A549 (cell line): Measurements from ENCODE around the gene BRCA2. TPM values are rescaled to one million over a fixed set of nuclear protein-coding genes. Genes with fewer than 3 reads are reported as not detected.

ENCODE experiments used
- ATAC-seq, 2 experiments: fragments of 200-7000 bp in 1 of 2; fragments of >200 bp in 1 of 2; cut with Nextera tagmentation in 1 of 2; cut with Tn5 transposase in 1 of 2; 3 replicates each; pipeline versions ENCODE4 v1.8.0 to v1.9.1; 2018 to 2020; ENCODE audit warnings: mild to moderate bottlenecking in 1 of 2, moderate library complexity in 1 of 2
- CTCF ChIA-PET: fragments of 300-600 bp; sonication (Branson Sonifier 250); formaldehyde crosslinking; extraction: SDS; loops from one replicate; lab custom pipeline; 2021; ENCODE audit warnings: antibody characterized with exemption, inconsistent platforms; lab: Yijun Ruan, JAX
- POLR2A ChIA-PET: fragments of 350-600 bp; formaldehyde crosslinking; extraction: SDS; loops from one replicate; lab custom pipeline; 2021; ENCODE audit warnings: antibody characterized with exemption, inconsistent platforms; lab: Yijun Ruan, JAX
- DNase-seq, 2 experiments: peaks; one replicate each; pipeline versions ENCODE4 v3.0.0 to v3.0.0-alpha.2; 2011 to 2016; ENCODE audit warnings: low read depth in 1 of 2, low spot score in 1 of 2
- FAIRE-seq: peaks from 2 replicates; lab custom pipeline; 2011; peaks lifted over from hg19 to GRCh38; lab: Jason Lieb, UNC
- H3K27ac ChIP-seq, 2 experiments: fragments of >200 bp; sonication (Bioruptor Twin); formaldehyde crosslinking; 3 replicates each; pipeline ENCODE4 v1.5.1; 2016 to 2017
- H3K4me1 ChIP-seq: fragments of >200 bp; sonication (Bioruptor Twin); formaldehyde crosslinking; 3 replicates; pipeline ENCODE4 v1.6.1; 2016
- H3K4me2 ChIP-seq: fragments of >200 bp; sonication (Bioruptor Twin); formaldehyde crosslinking; 3 replicates; pipeline ENCODE4 v1.6.1; 2016
- H3K4me3 ChIP-seq: fragments of >200 bp; sonication (Bioruptor Twin); formaldehyde crosslinking; 3 replicates; pipeline ENCODE4 v1.5.1; 2016
- H3K9me3 ChIP-seq: fragments of >200 bp; sonication (Bioruptor Twin); formaldehyde crosslinking; 3 replicates; pipeline ENCODE4 v1.6.1; 2016
- CBX8 ChIP-seq: fragments of 200-600 bp; sonication (generic); IDR thresholded peaks from 2 replicates; pipeline ENCODE4 v1.6.1; 2016
- FOSL2 ChIP-seq, 2 experiments: fragments of 450-650 bp in 1 of 2; fragments of >200 bp in 1 of 2; sonication (Bioruptor Twin) in 1 of 2; formaldehyde crosslinking; IDR thresholded peaks; 2 replicates each; pipeline versions ENCODE4 v1.5.0 to v1.6.1; 2016 to 2020; ENCODE audit warnings: mild to moderate bottlenecking in 1 of 2, moderate library complexity in 1 of 2
- GATA3 ChIP-seq: IDR thresholded peaks from 2 replicates; pipeline ENCODE4 v1.6.1; 2012; ENCODE audit warnings: borderline replicate concordance
- HDAC2 ChIP-seq: fragments of 200-600 bp; sonication (generic); IDR thresholded peaks from 2 replicates; pipeline ENCODE4 v1.6.1; 2016
- HOXB13 ChIP-seq: fragments of 250-450 bp; sonication (Bioruptor Pico); IDR thresholded peaks from 2 replicates; pipeline ENCODE4 v1.5.0; 2020; ENCODE audit warnings: low read depth, mild to moderate bottlenecking, moderate library complexity
- JUN ChIP-seq, 2 experiments: fragments of >200 bp; sonication (Bioruptor Twin); formaldehyde crosslinking; IDR thresholded peaks; 2 replicates in 1 of 2; 3 replicates in 1 of 2; pipeline ENCODE4 v1.6.1; 2016 to 2017
- KDM1A ChIP-seq: fragments of 200-600 bp; sonication (generic); IDR thresholded peaks from 2 replicates; pipeline ENCODE4 v1.6.1; 2016; ENCODE audit warnings: low read depth, mild to moderate bottlenecking
- NFE2L2 ChIP-seq: fragments of 150-350 bp; conservative IDR thresholded peaks from 2 replicates; pipeline ENCODE4 v1.6.1; 2014; ENCODE audit warnings: low read length
- NPAS2 ChIP-seq: fragments of 250-450 bp; sonication (Bioruptor Pico); IDR thresholded peaks from 2 replicates; pipeline ENCODE4 v1.8.0; 2022; ENCODE audit warnings: mild to moderate bottlenecking, moderate library complexity, borderline replicate concordance
- PHF8 ChIP-seq: fragments of 200-600 bp; sonication (generic); IDR thresholded peaks from 2 replicates; pipeline ENCODE4 v1.6.1; 2016; ENCODE audit warnings: low read depth, mild to moderate bottlenecking, antibody characterized with exemption, moderate library complexity, borderline replicate concordance
- POLR2A ChIP-seq: IDR thresholded peaks from 2 replicates; pipeline ENCODE4 v1.6.1; 2012; ENCODE audit warnings: mild to moderate bottlenecking, low read length
- RARB ChIP-seq: fragments of 250-450 bp; sonication (Bioruptor Pico); IDR thresholded peaks from 2 replicates; pipeline ENCODE4 v1.8.0; 2021; ENCODE audit warnings: mild to moderate bottlenecking, moderate library complexity
- RCOR1 ChIP-seq: fragments of 150-350 bp; IDR thresholded peaks from 2 replicates; pipeline ENCODE4 v1.6.1; 2014; ENCODE audit warnings: antibody characterized with exemption, low read length, low read depth
- RFX5 ChIP-seq: fragments of 450-650 bp; IDR thresholded peaks from 2 replicates; pipeline ENCODE4 v1.7.1; 2014; ENCODE audit warnings: antibody characterized with exemption, mild to moderate bottlenecking, moderate library complexity
- TP53 ChIP-seq: fragments of 250-450 bp; sonication (Bioruptor Pico); IDR thresholded peaks from 2 replicates; pipeline ENCODE4 v1.5.0; 2021; ENCODE audit warnings: mild to moderate bottlenecking, moderate library complexity
- ZFP36 ChIP-seq: fragments of 450-650 bp; IDR thresholded peaks from 2 replicates; pipeline ENCODE4 v1.6.1; 2014; ENCODE audit warnings: borderline replicate concordance; ENCODE audit not compliant: partially characterized antibody
- ZNF302 ChIP-seq: fragments of 250-450 bp; sonication (Bioruptor Pico); IDR thresholded peaks from 2 replicates; pipeline ENCODE4 v1.9.0; 2021; ENCODE audit warnings: inconsistent platforms, mild to moderate bottlenecking, moderate library complexity
- WGBS: methylation state at CpG from one replicate; pipeline ENCODE4 v1.1.6; 2017; ENCODE audit errors: missing lambda C conversion rate; 5-methylcytosine and 5-hydroxymethylcytosine counted together
- polyA minus RNA-seq: library from RNA; depleted of rRNA, polyadenylated mRNA; stranded (reverse); fragments of >200 nt; gene quantifications from 2 replicates; pipeline ENCODE4 v1.2.3, GENCODE V29; 2011; rRNA and poly(A)+ RNA removed
- polyA plus RNA-seq, 4 experiments: library from polyadenylated mRNA; depleted of rRNA in 3 of 4; stranded (reverse); fragments of >200 nt; fragmentation: RNase III in 1 of 4; extraction: RNeasy Plus Mini Kit Qiagen cat#74134 plus additional on column Dnase treatment in 1 of 4; gene quantifications; 2 replicates in 3 of 4; 3 replicates in 1 of 4; pipeline ENCODE4 v1.2.3, GENCODE V29; 2011 to 2017
- TF ChIP-seq, protein P1 (sequence below): IDR thresholded peaks from 2 replicates; pipeline ENCODE4 v1.6.1; 2012
- TF ChIP-seq, protein P2 (sequence below): fragments of 450-650 bp; IDR thresholded peaks from 2 replicates; pipeline ENCODE4 v1.6.1; 2014; ENCODE audit warnings: antibody characterized with exemption
- TF ChIP-seq, protein P3 (sequence below): fragments of 200-600 bp; sonication (generic); IDR thresholded peaks from 2 replicates; pipeline ENCODE4 v1.6.1; 2016; ENCODE audit warnings: antibody characterized with exemption, mild to moderate bottlenecking, moderate library complexity
- TF ChIP-seq, protein P4 (sequence below): IDR thresholded peaks from 2 replicates; pipeline ENCODE4 v1.6.1; 2012; ENCODE audit warnings: low read depth, borderline replicate concordance
- TF ChIP-seq, protein P5 (sequence below): IDR thresholded peaks from 2 replicates; pipeline ENCODE4 v1.6.1; 2012

The BRCA2 gene, protein sequence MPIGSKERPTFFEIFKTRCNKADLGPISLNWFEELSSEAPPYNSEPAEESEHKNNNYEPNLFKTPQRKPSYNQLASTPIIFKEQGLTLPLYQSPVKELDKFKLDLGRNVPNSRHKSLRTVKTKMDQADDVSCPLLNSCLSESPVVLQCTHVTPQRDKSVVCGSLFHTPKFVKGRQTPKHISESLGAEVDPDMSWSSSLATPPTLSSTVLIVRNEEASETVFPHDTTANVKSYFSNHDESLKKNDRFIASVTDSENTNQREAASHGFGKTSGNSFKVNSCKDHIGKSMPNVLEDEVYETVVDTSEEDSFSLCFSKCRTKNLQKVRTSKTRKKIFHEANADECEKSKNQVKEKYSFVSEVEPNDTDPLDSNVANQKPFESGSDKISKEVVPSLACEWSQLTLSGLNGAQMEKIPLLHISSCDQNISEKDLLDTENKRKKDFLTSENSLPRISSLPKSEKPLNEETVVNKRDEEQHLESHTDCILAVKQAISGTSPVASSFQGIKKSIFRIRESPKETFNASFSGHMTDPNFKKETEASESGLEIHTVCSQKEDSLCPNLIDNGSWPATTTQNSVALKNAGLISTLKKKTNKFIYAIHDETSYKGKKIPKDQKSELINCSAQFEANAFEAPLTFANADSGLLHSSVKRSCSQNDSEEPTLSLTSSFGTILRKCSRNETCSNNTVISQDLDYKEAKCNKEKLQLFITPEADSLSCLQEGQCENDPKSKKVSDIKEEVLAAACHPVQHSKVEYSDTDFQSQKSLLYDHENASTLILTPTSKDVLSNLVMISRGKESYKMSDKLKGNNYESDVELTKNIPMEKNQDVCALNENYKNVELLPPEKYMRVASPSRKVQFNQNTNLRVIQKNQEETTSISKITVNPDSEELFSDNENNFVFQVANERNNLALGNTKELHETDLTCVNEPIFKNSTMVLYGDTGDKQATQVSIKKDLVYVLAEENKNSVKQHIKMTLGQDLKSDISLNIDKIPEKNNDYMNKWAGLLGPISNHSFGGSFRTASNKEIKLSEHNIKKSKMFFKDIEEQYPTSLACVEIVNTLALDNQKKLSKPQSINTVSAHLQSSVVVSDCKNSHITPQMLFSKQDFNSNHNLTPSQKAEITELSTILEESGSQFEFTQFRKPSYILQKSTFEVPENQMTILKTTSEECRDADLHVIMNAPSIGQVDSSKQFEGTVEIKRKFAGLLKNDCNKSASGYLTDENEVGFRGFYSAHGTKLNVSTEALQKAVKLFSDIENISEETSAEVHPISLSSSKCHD (N-terminal part only)
- polyA plus RNA-seq (2011; rRNA removed) (4.6 and 5.9 TPM in 2 replicates), polyA plus RNA-seq (2017; fragmentation: RNase III; extraction: RNeasy Plus Mini Kit Qiagen cat#74134 plus additional on column Dnase treatment) (2.6 to 3.6 TPM (median 3.4 TPM) in 3 replicates), polyA minus RNA-seq (3.2 and 4.8 TPM in 2 replicates)
- 2.0 and 2.3 TPM in 2 replicates for polyA plus RNA-seq (2012; cell fraction: cytosol; rRNA removed)
- polyA plus RNA-seq (2012; cell fraction: nucleus; rRNA removed): 2.3 and 4.4 TPM in 2 replicates

DNA sequence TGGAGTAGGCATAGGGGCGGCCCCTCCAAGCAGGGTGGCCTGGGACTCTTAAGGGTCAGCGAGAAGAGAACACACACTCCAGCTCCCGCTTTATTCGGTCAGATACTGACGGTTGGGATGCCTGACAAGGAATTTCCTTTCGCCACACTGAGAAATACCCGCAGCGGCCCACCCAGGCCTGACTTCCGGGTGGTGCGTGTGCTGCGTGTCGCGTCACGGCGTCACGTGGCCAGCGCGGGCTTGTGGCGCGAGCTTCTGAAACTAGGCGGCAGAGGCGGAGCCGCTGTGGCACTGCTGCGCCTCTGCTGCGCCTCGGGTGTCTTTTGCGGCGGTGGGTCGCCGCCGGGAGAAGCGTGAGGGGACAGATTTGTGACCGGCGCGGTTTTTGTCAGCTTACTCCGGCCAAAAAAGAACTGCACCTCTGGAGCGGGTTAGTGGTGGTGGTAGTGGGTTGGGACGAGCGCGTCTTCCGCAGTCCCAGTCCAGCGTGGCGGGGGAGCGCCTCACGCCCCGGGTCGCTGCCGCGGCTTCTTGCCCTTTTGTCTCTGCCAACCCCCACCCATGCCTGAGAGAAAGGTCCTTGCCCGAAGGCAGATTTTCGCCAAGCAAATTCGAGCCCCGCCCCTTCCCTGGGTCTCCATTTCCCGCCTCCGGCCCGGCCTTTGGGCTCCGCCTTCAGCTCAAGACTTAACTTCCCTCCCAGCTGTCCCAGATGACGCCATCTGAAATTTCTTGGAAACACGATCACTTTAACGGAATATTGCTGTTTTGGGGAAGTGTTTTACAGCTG lies at the start of gene BRCA2, which contains the start of gene ZAR1L:
Gene BRCA2, plus strand, starts transcription at position 271 of the 790 bp plus-strand sequence. CDS start 953 bp downstream, outside the sequence.
Gene ZAR1L, minus strand, starts transcription at position 126 of the 790 bp plus-strand sequence. CDS start 3,438 bp downstream, outside the sequence.
- peak; percentile 46 to 88 for DNase-seq
- peak; percentile 97 to 98 for ATAC-seq
- FAIRE-seq: no peak
- Histone ChIP-seq H3K27ac (peak within 1 kb of the TSS; percentile 86 to 93), H3K4me2 (peak within 1 kb of the TSS; percentile 96), H3K4me3 (peak within 1 kb of the TSS; percentile 78), H3K4me1 (peaks cover 6% of the 10 kb centered on the region; the same call in 1 of the 3 replicates), H3K9me3 (no peaks in the 10 kb centered on the region)
- 1% methylated on average over 34 of the region's 60 CpGs for WGBS
- ChIA-PET CTCF (interaction anchor here (0.7 to 1.5 kb wide), 5 partner anchors 15 to 406 kb away, joined by 3 to 6 read pairs (median 3); no protein-coding TSS in a partner anchor), POLR2A (interaction anchor here (0.7 to 1.0 kb wide), 2 partner anchors 8 to 68 kb away, joined by 3 read pairs; no protein-coding TSS in a partner anchor)
- TF ChIP-seq HOXB13 (no peak), CBX8 (no peak), FOSL2 (IDR thresholded peaks at IDR 0.05) (no peak), FOSL2 (CRISPR knock-in tag; IDR thresholded peaks at IDR 0.05) (no peak), RFX5 (no peak), KDM1A (no peak), ZFP36 (no peak), NFE2L2 (no peak), HDAC2 (peak; percentile 31; the same call in 1 of the 2 replicates), ZNF302 (no peak), TP53 (CRISPR knock-in tag) (no peak), PHF8 (peak; percentile 48; the same call in 1 of the 2 replicates), RCOR1 (no peak), GATA3 (no peak), JUN (IDR thresholded peaks at IDR 0.05) (peak; percentile 22 to 71; a peak in 3 of 5 replicates), NPAS2 (CRISPR knock-in tag) (peak; percentile 40; the same call in 1 of the 2 replicates), RARB (no peak), POLR2A (peak; percentile 56)
- TF ChIP-seq, protein P1, sequence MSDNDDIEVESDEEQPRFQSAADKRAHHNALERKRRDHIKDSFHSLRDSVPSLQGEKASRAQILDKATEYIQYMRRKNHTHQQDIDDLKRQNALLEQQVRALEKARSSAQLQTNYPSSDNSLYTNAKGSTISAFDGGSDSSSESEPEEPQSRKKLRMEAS: peak; percentile 86
- TF ChIP-seq, protein P2, sequence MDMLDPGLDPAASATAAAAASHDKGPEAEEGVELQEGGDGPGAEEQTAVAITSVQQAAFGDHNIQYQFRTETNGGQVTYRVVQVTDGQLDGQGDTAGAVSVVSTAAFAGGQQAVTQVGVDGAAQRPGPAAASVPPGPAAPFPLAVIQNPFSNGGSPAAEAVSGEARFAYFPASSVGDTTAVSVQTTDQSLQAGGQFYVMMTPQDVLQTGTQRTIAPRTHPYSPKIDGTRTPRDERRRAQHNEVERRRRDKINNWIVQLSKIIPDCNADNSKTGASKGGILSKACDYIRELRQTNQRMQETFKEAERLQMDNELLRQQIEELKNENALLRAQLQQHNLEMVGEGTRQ: peak; percentile 93
- TF ChIP-seq, protein P3, sequence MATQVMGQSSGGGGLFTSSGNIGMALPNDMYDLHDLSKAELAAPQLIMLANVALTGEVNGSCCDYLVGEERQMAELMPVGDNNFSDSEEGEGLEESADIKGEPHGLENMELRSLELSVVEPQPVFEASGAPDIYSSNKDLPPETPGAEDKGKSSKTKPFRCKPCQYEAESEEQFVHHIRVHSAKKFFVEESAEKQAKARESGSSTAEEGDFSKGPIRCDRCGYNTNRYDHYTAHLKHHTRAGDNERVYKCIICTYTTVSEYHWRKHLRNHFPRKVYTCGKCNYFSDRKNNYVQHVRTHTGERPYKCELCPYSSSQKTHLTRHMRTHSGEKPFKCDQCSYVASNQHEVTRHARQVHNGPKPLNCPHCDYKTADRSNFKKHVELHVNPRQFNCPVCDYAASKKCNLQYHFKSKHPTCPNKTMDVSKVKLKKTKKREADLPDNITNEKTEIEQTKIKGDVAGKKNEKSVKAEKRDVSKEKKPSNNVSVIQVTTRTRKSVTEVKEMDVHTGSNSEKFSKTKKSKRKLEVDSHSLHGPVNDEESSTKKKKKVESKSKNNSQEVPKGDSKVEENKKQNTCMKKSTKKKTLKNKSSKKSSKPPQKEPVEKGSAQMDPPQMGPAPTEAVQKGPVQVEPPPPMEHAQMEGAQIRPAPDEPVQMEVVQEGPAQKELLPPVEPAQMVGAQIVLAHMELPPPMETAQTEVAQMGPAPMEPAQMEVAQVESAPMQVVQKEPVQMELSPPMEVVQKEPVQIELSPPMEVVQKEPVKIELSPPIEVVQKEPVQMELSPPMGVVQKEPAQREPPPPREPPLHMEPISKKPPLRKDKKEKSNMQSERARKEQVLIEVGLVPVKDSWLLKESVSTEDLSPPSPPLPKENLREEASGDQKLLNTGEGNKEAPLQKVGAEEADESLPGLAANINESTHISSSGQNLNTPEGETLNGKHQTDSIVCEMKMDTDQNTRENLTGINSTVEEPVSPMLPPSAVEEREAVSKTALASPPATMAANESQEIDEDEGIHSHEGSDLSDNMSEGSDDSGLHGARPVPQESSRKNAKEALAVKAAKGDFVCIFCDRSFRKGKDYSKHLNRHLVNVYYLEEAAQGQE: no peak
- TF ChIP-seq, protein P4, sequence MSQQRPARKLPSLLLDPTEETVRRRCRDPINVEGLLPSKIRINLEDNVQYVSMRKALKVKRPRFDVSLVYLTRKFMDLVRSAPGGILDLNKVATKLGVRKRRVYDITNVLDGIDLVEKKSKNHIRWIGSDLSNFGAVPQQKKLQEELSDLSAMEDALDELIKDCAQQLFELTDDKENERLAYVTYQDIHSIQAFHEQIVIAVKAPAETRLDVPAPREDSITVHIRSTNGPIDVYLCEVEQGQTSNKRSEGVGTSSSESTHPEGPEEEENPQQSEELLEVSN: peak; percentile 63
- TF ChIP-seq, protein P5, sequence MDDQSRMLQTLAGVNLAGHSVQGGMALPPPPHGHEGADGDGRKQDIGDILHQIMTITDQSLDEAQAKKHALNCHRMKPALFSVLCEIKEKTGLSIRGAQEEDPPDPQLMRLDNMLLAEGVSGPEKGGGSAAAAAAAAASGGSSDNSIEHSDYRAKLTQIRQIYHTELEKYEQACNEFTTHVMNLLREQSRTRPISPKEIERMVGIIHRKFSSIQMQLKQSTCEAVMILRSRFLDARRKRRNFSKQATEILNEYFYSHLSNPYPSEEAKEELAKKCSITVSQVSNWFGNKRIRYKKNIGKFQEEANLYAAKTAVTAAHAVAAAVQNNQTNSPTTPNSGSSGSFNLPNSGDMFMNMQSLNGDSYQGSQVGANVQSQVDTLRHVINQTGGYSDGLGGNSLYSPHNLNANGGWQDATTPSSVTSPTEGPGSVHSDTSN: 0 out of 2 replicates have a peak, but pooled peaks have one; percentile 30
